Osteocyte (in vitro differentiated cells): Measurements from ENCODE around the gene HLA-DMA. TPM values are rescaled to one million over a fixed set of nuclear protein-coding genes. Genes with fewer than 3 reads are reported as not detected.

Source experiments
- DNase-seq: peaks from one replicate; pipeline ENCODE4 v3.0.0; 2021; ENCODE audit warnings: mixed read lengths; ENCODE audit not compliant: unreplicated experiment; ENCODE audit errors: extremely low spot score
- H3K27ac Mint-ChIP-seq: one replicate; pipeline ENCODE4 v1.8.0; 2021; ENCODE audit warnings: mild to moderate bottlenecking, mixed read lengths; ENCODE audit not compliant: unreplicated experiment
- H3K27me3 Mint-ChIP-seq: one replicate; pipeline ENCODE4 v1.8.0; 2021; ENCODE audit warnings: mixed read lengths; ENCODE audit not compliant: unreplicated experiment
- H3K36me3 Mint-ChIP-seq: one replicate; pipeline ENCODE4 v1.8.0; 2021; ENCODE audit warnings: mixed read lengths; ENCODE audit not compliant: unreplicated experiment
- H3K4me1 Mint-ChIP-seq: one replicate; pipeline ENCODE4 v1.8.0; 2021; ENCODE audit warnings: mixed read lengths; ENCODE audit not compliant: unreplicated experiment
- H3K4me3 Mint-ChIP-seq: one replicate; pipeline ENCODE4 v1.8.0; 2021; ENCODE audit warnings: mild to moderate bottlenecking, moderate library complexity, mixed read lengths; ENCODE audit not compliant: unreplicated experiment
- H3K9me3 Mint-ChIP-seq: one replicate; pipeline ENCODE4 v1.8.0; 2021; ENCODE audit warnings: mixed read lengths; ENCODE audit not compliant: unreplicated experiment
- CTCF ChIP-seq: fragments of 200-600 bp; sonication (generic); IDR thresholded peaks from 2 replicates; pipeline ENCODE4 v1.5.0; 2021; ENCODE audit warnings: antibody characterized with exemption, mild to moderate bottlenecking, moderate library complexity
- total RNA-seq: library from RNA; stranded (reverse); gene quantifications from 2 replicates; pipeline ENCODE4 v1.2.1, GENCODE V29; 2021

HLA-DMA gene
- total RNA-seq, 1 donor from 2014 or later = 3.0 TPM

GRCh38 chr6:32941214-32941768 is 11.6 kb downstream of the HLA-DMA start:
- Mint-ChIP-seq H3K4me3 (no peak overlapping the region), H3K27me3 (peaks cover 88% of the 10 kb centered on the region), H3K36me3 (no peaks in the 10 kb centered on the region), H3K4me1 (no peaks in the 10 kb centered on the region), H3K27ac (no peak overlapping the region), H3K9me3 (no peaks in the 10 kb centered on the region)
- DNase-seq = no peak
- TF ChIP-seq CTCF = no peak

- no peak for DNase-seq
- Mint-ChIP-seq H3K27me3 (peaks cover 90% of the 10 kb centered on the region), H3K27ac (no peak within 1 kb of the TSS), H3K9me3 (no peaks in the 10 kb centered on the region), H3K4me1 (no peaks in the 10 kb centered on the region), H3K36me3 (no peaks in the 10 kb centered on the region), H3K4me3 (no peak within 1 kb of the TSS)
- no peak for TF ChIP-seq CTCF
Observed at GRCh38 chr6:32940656-32941213, 12.2 kb downstream of the HLA-DMA start, which contains the start of gene HLA-DMB. Gene HLA-DMB, minus strand, starts transcription at chr6:32941028. Its CDS starts 221 bp downstream, at chr6:32940807.

GRCh38 chr6:32938494-32938893 is 14.4 kb downstream of the HLA-DMA start:
- Mint-ChIP-seq H3K27me3 (peaks cover 90% of the 10 kb centered on the region), H3K4me1 (no peaks in the 10 kb centered on the region), H3K4me3 (no peak overlapping the region), H3K36me3 (no peaks in the 10 kb centered on the region), H3K27ac (no peak overlapping the region), H3K9me3 (no peaks in the 10 kb centered on the region)
- no peak for DNase-seq
- TF ChIP-seq CTCF = no peak

- no peaks in the 10 kb centered on the region for H3K36me3 Mint-ChIP-seq
- DNase-seq = no peak
- H3K4me3 Mint-ChIP-seq = no peak overlapping the region
- no peaks in the 10 kb centered on the region for H3K4me1 Mint-ChIP-seq
- H3K27ac Mint-ChIP-seq = no peak overlapping the region
- H3K27me3 Mint-ChIP-seq = peaks cover 84% of the 10 kb centered on the region
- TF ChIP-seq CTCF = no peak
- no peaks in the 10 kb centered on the region for H3K9me3 Mint-ChIP-seq
Observed at GRCh38 chr6:32937230-32937633, 15.7 kb downstream of the HLA-DMA start.

GRCh38 chr6:32936239-32937152 is 16.4 kb downstream of the HLA-DMA start:
- Mint-ChIP-seq H3K27ac (no peak overlapping the region), H3K27me3 (peaks cover 80% of the 10 kb centered on the region), H3K4me3 (no peak overlapping the region), H3K36me3 (no peaks in the 10 kb centered on the region), H3K9me3 (no peaks in the 10 kb centered on the region), H3K4me1 (no peaks in the 10 kb centered on the region)
- DNase-seq = no peak
- no peak for TF ChIP-seq CTCF
